Spleen (tissue), 7 donors: ENCODE results near the gene MFSD12.

ENCODE experiments used
- CTCF ChIP-seq, 11 experiments: fragments of 200-600 bp in 7 of 11; fragments of 450-650 bp in 4 of 11; sonication (generic) in 4 of 11; IDR thresholded peaks in 8 of 11; conservative IDR thresholded peaks in 3 of 11; 1 replicate in 7 of 11; 2 replicates in 4 of 11; pipeline versions ENCODE4 v1.4.0 to v1.8.0; 2016 to 2021; ENCODE audit warnings: antibody characterized with exemption in 11 of 11, inconsistent platforms in 4 of 11, mild to moderate bottlenecking in 1 of 11
- POLR2A ChIP-seq, 3 donors: fragments of 450-650 bp; IDR thresholded peaks; one replicate each; pipeline ENCODE4 v1.5.1; 2017; ENCODE audit warnings: antibody characterized with exemption in 3 of 3, mild to moderate bottlenecking in 1 of 3
- donor health status: DM: no; HTN: no; CAD: no; lungs with moderate emphysema.
- donor health status: DM: no; HTN: no; CAD: no.
- donor health status: DM: no; HTN: no; CAD: no.

DNA sequence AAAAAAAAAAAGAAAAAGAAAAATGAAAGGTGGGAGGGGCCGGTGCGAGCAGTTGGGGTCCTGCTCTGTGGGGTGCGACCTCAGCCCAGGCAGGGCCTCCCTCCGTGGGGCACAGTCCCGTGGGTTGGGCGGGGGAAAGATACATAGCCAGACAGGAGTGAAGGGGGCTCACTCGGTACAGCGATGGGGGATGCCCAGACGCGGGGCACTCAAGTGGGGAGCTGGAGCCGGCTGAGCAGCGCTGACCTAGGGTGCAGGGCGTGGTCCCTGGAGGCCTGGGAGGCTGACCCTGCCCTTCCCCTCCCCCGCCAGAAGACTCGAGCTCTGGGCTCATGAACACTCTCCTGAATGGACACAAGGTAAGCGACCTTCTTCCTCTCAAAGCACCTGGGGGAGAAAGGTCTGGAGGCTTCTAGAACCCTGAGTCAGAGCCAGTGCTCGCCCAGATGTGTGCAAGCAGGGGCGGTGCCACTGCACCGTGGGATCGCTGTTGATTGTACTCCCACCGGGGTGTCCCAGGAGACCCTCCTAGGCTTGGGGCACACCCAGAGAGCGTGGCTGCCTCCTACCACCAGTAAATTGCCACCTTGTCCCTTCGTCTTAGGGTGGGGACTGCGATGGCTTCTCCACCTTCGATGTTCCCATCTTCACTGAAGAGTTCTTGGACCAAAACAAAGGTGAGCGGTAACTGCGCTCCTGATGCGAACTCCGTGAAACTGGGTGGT lies 18.7 kb upstream of the MFSD12 start:
- TF ChIP-seq CTCF (IDR thresholded peaks at IDR 0.05 in 8 of 11, conservative IDR thresholded peaks at IDR 0.05 in 3 of 11), result no peak
- no peak for TF ChIP-seq POLR2A (IDR thresholded peaks at IDR 0.05)
